GM19193 (cell line): Measurements from ENCODE around the gene PNPO.

ENCODE experiments used
- POLR2A ChIP-seq: IDR thresholded peaks from 4 replicates; pipeline ENCODE4 v1.6.1; 2011; ENCODE audit not compliant: insufficient read depth, insufficient read length; ENCODE audit errors: extremely low read depth

Gene PNPO

DNA sequence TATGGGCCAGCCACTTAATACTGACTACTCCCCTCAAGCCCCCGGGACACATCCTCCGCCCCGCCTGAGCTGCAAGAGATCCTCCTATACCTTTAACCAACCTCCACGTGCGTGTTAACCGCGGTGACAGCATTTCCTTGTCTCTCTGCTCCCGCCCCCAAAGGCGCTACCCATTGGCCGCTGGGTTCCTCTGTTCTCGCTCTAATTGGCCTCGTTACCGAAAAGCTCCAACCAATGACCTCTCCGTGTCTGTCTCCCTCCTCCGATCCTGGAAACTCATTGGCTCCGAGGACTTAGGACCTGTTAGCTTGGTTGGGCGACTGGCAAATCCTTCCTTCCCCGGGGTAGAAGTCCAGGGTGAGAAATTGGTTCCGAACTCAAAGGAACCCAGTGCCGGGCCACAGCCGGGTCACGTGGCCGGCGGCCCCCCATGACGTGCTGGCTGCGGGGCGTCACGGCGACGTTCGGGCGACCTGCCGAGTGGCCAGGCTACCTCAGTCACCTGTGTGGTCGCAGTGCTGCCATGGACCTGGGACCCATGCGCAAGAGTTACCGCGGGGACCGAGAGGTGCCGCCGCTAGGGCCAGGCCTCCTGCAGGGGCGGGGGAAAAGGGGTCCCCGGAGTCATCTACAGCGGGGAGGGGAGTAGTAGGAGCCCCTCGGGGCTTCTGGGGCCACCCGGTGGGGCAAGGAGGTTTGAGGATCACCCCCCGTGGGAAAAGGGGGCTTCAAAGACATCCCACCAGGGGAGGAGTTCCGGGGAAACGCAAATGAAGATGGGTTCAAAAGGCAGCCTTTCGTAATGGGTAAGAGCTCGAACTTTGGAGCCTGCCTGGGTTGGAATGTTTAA lies at the start of gene PNPO:
TSS of gene PNPO (plus strand) at position 326 of the 850 bp plus-strand sequence. CDS start at position 431, 105 bp downstream.
- TF ChIP-seq POLR2A, result peak; percentile 67

DNA sequence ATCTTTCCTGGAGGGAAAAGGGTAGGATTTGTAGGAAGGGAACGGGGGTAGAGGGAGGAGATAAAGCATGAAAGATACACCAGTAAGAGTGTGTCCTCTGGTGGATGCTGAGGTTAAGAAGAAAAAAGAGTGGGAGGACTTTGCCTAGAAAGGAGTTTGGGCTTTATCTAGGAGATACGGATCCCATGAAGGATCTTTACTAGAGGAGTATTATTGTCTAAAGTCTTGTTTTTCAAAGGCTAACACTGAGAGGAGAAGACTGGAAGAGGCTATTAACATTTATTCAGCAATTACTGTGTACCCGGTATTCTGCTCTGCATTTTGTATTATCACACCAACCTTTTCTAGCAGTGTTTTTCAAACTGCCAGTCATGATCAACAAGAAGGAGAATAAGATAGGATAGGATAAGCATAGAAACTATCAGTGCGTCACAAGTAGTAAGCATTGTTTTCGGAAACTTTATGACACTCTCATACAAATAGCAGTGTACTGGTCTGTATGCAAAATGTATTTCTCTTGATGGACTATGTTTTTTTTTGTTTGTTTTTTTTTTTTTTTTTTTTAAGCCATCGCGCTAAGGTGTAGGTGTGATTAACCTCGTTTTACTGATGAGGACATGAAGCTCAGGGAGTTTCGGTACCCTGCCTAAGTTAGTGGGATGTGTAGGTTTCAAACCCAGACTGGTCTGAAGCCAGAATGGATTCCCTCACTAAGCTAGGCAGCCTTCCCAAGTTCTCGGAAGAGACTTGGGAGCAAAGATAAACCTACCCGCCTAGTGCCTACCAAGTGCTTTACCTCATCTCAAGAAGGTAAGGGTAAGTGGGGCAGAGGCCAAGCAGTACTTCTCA lies 46.6 kb upstream of the PNPO start:
- TF ChIP-seq POLR2A, result no peak

DNA sequence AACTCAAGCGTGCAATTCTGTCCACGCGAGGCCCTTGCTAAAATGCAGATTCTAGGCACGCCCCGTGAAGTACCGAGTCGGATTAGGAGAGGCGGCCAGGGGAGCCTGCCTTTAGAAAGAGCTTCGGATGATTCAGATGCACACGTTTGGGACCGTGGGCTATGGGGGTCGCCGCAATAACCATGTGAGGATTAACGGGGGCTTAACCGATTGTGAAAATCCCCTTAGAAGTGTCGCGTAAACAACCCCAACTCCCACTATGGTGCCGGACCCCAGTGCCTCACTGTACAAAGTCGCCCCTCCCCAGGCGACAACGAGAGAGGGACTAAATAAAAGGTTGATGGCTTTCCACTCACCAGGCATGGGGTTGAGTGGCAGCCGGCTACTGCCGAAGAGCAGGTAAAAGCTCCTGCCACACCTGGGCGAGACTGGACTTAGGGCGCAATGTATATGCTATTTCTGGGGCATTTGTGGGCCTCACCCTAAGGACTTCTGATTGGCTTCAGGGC lies 46.0 kb upstream of the PNPO start:
- peak; percentile 90 for TF ChIP-seq POLR2A

DNA sequence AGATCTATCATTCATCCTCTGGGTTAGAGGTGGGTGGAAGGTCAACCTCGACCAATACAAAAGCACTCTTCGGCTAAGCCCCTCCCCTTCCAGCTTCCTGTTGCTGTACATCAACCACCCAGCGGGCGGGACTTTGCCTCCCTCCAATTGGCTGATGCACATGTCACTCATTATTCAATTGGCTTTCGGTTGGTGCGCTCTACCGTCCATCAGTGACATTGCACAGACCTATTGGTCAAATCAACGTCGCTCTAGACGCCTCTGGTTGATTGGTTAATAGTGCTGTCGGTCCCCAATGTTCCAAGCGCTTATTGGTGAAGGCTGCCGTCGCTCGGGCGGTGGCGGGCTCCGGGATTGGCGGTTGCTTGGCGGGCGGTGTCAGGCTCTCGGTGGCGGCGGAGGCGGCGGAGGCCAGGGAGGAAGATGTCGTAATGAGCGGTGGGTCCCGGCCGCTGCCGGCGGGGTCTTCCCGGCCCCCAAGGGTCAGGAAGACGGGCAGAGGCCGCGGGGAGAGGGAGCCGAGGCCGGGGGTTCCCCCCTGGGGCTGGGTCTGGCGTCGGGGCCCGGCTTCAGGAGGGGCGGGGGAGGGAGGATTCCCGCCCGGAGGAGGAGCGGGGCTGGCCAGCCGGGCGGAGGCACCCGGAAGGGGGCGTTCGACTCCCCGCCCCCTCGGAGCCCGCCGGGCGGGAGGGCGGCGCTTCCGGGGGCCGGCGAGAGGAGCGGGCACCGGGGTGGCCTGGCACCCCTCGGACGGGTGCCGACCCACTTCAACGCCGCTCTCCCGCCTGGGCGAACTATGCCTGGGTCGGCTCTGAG lies 45.3 kb upstream of the PNPO start, which contains the start of gene SP2:
TSS of gene SP2 (plus strand) at position 381 of the 816 bp plus-strand sequence. CDS start at position 432, 51 bp downstream.
- peak; percentile 76 for TF ChIP-seq POLR2A

DNA sequence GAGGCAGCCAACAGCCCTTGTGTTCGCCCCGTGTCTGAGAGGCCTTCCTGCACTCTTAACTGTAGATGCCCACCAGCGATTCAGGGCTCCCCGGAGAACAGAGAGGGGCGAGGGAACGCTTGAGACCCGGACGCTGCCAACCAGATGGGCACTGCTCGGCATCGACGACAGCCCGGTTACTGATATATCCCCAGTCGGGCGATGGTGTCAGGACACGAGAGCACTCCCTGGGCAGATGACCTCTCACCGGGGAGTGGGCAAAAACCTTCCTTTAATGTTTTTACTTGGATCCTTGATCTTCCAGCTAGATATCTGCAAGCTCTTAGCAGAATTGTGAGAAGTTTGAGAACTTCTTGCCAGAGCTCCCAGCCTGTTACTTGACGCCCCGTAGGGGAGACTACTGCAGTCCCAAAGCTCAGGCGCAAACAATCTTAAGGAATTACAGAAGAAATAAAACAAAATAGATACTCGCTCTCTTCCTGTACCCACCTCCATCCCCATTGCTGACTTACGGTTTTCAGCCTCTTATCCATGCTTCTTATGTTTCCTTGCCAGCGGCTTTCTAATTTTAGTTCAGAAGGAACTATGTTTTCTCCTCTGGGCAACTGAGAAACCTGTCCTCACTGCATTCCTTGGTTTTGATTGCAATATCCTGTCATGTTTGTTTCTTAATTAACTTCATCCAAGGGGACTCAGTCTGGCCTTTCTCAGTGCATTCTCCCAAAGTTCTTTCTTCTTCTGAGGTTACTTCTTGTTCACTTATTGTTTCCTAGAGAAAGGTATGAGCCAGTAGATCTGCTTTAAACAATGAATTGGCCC lies 44.5 kb upstream of the PNPO start:
- TF ChIP-seq POLR2A, result no peak

DNA sequence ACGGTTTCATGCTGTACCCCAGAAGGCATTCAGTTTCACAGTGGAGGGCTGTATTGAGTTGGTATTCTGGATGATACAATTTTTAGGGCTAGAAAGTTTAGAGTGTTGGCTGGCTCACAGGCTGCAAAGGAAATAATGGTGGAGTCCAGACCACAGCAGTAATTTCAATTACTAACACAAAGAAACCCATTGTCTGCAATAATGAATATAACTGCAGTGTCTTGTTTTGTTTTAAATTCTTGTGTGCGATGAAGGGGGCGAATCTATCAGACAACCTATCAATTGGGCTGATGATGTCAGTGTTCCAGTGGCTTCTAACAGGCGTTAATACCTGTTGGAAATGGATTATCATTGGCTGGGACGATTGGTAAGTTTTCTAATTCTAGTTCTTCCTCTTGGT lies 43.8 kb upstream of the PNPO start:
- TF ChIP-seq POLR2A, result no peak

DNA sequence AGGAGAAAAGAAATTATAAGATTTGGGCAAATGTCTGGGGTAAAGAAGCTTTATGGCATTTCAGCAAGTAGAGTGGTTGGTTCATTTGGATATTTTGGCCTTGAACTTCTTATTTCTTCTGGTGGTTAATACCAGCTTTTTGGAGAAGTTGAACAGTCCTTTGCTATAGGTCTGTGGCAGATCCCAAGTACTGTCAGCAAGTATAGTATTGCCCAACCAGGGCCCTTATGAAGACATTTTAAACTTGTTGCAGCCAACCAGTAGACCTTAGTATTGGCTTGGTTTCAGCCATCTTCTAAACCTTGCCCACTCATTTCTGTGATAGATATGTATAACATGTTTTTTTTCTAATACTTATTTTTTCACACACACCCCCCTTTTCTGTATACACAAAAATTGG lies 43.1 kb upstream of the PNPO start:
- no peak for TF ChIP-seq POLR2A

DNA sequence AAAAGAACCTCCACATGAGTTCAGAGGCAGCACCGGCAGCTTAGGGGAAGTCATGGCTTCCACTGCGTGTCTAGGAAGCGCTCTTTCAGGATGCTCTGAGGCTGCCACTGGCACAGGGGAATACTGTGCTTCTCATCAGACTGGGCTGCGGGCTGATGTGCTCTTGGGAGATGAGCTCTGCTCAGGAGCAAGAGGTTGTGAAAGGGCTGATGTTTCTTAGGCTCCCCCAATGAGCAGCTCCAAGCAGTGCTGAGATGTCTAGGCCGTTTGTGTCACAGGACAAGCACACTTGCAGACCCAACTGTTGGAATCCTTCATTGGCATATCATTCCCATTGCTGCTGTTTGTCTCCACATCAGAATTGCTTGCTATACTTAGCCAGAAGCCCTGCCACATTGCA lies 41.7 kb upstream of the PNPO start:
- TF ChIP-seq POLR2A, result no peak

DNA sequence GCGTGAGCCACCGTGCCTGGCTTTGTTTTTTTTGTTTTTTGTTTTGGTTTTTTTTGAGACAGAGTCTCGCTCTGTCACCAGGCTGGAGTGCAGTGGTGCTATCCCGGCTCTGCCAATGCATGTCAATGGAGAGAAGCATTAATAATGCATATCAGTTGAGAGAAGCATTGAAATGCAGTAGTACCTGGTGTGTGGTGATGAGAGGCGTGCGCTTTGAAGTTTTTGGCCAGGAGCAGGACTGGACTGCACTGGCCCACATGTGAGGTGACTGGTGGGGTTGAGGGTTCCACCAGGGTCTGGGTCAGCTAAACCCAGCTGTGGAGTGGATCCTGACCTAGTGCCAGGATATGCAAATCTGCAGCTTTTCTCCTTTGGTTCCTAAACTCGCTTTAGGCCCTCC lies 39.9 kb upstream of the PNPO start:
- no peak for TF ChIP-seq POLR2A

DNA sequence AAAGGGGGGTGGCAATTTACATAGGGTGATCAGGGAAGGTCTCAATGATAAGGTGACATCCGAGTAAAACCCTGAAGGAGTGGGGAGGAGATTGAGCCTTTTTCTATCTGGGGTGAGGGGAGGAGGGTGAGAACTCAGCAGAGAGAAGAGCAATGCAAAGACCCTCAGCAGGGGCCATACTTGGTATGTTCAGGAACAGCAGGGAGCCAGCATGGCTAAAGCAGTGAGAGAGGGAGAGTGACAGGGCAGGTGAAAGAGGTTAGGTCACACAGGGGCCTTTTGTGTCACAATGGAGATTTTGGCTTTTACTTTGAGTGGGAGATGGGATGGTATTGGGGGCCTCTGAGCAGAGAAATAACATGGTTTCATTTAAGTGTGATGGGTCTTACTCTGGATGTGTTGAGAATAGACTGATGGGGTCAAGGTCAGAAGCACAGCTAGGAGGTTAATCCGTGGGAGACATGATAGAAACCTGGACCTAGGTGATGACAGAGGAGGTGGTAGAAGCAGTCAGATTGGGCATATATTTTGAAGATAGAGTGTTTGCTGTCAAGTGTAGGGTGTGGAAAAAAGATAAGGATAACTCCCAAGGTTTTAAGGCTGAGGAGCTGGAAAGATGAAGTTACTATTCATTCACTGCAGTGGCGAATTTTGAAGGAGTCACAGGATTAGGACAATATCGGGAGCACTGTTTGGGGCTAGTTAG lies 39.2 kb upstream of the PNPO start:
- TF ChIP-seq POLR2A, result no peak

DNA sequence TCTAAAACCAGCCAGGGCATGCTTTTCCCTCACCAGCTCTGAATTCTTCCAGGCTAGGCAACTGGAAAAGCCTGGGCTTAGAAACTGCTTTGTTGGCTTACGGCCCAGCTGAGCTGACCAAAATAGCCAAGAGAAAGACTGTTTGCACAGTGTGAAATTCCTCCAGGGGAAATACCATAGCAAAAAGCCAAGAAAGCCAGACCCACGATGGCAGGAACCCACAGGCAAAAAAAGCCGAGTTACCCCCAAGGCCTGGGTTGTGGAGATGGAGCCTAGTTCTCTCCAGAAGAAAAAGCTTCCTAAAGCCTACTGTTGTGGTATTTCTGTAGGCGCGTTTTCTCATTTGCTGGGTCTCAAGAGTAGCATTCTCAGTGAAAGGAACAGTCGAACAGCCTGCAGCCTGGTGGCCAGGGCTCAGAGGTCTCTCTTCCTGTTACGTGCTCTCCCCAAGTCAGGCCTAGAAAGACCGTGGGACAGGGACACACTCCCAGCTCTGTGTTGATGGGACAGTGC lies 36.1 kb upstream of the PNPO start:
- no peak for TF ChIP-seq POLR2A

DNA sequence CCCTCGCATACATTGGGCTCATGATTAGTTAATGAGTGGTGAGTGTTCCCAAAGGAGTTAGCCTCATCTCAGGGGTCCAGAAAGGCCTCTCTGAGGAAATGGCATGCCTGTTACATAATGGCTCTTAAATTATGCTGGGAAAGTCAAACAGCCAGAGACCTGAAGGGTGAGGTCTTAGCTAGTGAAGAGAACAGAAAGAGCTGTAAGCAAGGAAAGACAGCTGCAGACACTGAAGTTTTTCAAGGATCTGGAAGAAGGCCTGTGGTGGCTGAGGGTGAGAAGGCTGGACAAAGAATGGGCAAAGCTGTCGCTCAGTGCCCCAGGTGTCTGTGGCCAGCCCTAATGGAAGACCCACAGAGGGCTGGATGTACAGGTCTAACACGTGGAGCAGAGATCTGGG lies 34.9 kb upstream of the PNPO start:
- no peak for TF ChIP-seq POLR2A

DNA sequence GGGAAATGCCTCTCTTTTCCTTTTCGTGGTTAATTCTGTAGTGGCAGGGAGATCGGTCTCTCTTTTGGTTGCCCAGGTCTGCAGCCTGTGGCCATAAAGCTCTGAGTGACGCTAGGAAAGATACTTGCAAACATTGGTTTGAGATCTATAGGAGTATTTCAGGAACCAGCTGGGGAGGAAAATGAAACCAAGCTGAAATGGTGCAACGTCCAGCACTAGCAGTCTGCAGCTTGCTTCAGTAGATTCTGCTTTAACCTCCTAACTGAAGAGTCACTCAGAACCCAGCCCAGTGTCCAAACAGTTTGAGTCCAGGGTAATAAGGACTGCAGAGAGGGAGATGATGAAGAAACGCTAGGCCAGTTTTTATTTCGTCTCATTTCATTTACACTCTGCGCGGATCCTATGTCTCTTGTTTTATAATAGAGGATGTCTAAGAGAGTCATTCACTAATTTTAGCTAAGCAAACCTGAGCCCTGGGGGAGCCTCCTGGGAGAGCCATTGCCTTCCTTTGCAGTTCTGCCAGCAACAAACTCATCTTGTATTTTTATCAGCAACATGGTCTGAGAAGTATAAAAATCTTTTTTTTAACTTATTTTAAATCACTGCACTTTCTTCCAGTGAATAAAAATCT lies 33.3 kb upstream of the PNPO start:
- no peak for TF ChIP-seq POLR2A

DNA sequence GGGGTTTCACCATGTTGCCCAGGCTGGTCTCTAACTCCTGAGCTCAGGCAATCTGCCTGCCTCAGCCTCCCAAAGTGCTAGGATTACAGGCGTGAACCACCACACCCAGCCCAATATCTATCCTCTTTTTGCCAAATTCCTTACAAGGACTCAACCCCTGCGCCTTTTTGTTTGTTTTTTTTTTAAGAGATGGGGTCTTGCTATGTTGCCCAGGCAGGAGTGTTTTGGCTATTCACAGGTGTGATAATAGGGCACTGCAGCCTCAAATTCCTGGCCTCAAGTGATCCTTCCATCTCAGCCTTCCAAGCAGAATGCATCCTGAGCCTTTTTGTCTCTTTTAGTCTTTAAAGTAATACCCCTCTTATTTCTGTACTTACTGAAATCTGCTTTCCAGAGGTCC lies 28.3 kb upstream of the PNPO start:
- TF ChIP-seq POLR2A, result no peak
